Skin of body (tissue), 2 donors: ENCODE measurements around the gene MALRD1. TPM values are rescaled to one million over a fixed set of nuclear protein-coding genes. Genes with fewer than 3 reads are reported as not detected.
A peak's percentile ranks its signal among the peaks of the same experiment; 100 is the strongest.
"Not testable (repeated sequence)": the region's sequence is repeated elsewhere in the genome, so short reads cannot be mapped to it uniquely, and the experiment has no call there.

ENCODE experiments used
- DNase-seq: peaks from one replicate; lab custom pipeline; 2025; lab: John Stamatoyannopoulos, UW
- total RNA-seq: library from RNA; depleted of rRNA; stranded (reverse); fragments of >200 nt; gene quantifications from one replicate; pipeline ENCODE4 v1.2.3, GENCODE V29; 2014

The MALRD1 gene
- total RNA-seq, 1 donor from 2014 or later = 12.8 TPM

DNA sequence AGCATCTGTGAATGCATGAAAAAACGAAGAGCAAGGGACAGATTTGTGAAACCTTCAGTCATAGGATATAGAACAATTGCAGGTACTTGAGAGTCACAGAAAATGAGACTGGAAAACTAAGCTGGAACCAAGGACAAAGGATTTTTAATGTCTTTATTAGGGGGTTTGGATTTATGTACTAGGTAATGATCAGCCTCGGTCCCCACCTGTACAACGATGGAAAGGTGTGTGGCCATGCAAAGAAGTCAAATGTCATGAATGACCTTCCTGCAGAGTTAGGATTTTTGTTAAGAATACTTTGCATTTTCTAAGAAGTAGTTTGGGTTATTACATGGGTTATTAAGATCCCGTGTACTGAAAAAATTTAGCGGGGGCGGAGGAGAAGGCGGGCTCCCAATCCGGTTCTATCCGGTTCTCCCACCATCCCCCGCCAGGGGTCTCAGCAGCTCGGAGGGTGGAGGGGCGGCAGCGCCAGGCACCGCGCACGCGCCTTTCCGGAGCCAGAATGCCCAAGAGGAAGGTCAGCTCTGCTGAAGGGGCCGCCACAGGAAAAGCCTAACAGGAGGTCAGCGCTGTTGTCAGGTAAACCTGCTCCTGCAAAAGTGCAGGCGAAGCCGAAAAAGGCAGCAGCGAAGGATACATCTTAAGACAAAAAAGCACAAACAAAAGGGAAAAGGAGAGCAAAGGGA lies 440.1 kb downstream of the MALRD1 start:
- DNase-seq = peak; percentile 14

DNA sequence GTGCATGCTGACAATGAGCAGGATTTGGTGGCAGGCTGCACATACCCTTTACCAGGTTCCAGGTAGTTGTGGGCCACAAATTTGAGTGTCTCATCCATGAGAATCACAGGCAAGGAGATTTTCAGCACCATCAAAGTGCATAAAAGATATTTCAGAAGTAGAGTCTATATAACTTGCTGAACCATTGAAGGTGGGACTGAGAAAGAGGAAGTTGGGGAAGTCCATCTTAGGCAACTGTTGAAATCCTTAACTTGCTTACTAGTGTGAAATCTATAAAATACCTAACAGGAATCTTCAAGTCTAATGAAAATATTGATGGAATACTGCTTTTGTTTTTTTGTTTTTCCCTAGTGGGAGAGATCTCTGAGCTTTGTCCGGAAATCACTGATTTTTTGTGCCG lies 442.6 kb downstream of the MALRD1 start:
- DNase-seq = no peak

DNA sequence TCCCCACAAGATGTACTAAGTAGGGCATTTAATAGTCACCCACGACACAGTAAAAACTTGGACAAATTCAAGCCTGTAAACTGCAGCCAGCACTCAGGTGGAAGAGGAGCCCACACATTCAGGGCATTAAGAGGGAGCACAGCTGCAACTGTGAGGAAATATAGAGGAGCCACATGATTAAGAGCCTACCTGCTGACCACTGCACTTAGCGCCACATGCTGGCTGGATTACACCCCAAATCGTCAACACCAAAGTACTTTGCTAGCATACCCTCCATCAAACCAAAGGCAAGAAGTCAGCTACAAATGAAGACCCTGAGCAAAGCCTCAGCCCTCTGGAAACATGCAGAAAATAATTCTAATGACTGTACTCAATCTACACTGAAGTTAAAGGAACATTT lies 445.3 kb downstream of the MALRD1 start:
- no peak for DNase-seq

DNA sequence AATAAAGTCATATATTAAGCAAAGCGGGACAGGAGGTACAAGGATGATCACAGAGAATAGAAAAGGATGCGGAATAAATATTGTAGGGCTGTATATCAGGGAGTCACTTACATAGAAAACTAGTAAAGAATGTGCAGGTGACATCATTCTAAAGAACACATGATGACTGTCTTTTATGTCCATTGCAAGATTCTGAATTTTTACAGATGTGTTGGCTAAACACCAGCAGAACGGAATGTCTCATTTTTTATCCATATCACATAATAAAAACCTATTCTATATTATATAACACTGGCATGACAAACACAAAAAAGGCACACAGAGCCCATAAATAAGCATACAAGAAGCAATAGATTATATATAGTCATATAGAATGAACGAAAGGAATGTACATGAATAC lies 448.4 kb downstream of the MALRD1 start:
- no peak for DNase-seq

DNA sequence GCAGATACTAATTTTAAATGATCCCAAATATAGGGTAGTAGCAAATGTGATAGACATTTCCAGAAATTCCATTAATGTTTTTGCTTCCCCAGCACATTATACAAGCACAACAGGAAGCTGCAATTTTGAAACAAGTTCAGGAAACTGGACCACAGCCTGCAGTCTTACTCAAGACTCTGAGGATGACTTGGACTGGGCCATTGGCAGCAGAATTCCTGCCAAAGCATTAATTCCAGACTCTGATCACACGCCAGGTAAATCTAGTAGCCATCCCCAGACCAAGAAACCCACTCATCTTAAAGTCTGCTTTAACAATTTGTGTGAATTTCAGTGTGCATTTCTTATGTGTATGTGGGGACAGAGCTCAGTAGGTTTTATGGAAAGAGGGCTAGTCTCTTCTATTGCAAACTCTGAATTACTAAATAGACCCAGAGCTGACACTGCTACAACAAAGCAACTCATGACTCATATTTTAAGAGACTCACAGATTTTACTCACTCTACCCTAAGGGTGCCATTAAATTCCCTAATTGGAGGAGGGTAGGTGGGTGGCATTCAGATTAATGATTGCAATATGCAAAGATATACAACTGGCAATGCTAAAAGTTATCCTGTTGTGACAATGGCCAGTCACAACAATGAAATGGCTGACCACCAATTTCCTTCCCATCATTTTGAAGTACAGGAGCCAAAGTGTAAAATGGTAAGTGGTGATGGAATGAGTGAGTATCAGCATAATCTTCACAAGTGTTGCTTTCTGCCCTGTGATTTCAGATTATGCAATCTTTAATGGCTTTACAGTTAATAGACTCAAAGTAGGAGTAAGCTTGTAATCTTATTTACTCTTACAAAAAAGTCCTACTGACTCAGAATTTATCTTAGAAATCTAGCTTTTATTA lies 450.0 kb downstream of the MALRD1 start:
- no peak for DNase-seq

DNA sequence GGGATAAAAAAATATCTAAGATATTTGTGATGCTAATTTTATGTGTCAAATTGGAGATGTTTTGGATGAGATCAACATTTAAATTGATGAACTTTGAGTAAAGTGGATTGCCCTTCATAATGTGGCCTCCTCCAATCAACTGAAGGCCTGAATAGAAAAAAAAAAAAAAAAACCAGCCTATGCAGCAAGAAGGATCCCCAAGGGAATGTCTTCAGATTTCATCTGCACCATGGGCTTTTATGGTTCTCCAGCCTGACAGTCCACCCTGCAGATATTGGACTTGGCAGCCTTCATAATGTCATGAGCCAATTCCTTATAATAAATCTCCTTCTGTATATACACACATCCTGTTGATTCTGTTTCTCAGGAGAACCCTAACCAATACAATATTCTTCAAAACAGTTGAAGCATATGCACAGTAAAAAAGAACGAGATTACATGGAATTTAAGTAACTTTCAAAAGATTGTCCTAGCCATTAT lies 450.7 kb downstream of the MALRD1 start:
- DNase-seq = peak; percentile 36

DNA sequence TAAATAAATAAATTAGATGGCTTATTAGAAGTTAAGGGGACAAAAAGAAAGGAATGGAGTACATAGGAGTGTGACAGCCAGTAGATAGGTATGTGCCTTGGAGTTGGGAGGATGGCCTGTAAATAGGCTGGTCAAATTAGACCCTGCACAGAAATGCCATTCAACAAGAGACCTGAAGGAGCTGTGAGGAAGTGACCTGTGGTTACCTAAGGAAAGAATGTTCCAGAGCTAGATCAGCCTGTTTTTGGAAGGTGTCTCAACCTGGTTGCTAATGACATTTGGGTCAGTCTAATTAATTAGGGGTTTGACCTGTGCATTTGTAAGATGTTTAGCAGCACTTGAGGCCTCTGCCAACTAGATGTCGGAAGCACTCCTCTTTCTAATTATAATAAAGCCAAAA lies 452.4 kb downstream of the MALRD1 start:
- no peak for DNase-seq

DNA sequence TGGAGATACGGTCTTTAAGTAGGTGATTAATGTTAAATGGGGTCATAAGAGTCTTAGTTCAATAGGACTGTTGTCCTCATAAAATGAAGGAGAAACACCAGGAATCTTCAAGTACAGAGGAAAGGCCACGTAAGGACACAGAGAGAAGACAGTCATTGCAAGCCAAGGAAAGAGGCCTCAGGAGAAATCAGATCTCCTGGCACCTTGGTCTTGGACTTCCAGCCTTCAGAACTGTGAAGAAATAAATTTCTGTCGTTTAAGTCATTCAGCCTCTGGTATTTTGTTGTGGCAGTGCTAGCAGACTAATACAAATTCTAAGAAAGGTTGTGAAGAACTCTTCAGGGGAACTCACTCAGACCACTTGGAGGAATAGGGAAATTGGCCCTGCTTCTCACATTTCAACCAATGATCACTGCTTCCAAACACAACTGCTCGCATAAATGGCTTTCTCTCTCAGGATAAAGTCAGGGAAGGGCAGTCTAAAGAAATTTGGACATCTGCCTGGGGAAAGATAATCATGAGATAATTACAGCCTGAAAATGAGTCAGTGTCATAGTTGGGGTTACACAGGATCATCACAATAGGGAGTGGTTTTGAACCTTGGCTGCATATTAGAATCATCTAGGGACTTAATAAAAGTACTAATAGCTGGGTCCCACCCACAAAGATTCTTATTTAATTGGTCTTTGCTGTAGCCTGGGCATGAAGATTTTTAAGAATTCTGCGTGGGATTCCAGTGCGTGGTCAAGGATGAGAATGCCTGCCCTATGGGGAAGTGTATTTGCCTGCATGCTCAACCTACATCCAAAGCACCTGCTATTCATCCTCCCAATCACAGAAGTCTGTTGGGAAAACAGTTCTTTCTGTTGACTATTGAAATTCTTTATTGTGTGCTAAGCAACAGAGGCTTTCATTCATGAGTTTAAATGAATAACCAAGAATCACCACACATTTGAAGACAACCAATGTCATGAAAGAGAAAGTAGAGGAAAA lies 457.0 kb downstream of the MALRD1 start:
- DNase-seq = no peak

DNA sequence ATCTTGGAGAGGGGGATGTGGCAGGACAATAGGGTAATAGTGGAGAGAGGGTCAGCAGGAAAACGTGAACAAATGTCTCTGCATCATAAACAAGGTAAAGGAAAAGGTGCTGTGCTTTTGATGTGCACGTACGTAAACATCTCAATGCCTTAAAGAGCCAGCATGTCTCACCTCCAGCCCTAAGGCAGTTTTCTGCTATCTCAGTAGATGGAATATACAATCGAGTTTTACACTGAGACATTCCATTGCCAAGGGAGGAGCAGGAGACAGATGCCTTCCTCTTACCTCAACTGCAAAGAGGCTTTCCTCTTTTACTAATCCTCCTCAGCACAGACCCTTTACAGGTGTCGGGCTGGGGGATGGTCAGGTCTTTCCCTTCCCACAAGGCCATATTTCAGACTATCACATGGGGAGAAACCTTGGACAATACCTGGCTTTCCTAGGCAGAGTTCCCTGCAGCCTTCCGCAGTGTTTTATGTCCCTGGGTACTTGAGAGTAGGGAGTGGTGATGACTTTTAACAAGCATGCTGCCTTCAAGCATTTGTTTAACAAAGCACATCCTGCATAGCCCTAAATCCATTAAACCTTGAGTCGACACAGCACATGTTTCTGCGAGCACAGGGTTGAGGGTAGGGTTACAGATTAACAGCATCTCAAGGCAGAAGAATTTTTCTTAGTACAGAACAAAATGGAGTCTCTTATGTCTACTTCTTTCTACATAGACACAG lies 461.6 kb downstream of the MALRD1 start:
- DNase-seq = not testable (repeated sequence)

DNA sequence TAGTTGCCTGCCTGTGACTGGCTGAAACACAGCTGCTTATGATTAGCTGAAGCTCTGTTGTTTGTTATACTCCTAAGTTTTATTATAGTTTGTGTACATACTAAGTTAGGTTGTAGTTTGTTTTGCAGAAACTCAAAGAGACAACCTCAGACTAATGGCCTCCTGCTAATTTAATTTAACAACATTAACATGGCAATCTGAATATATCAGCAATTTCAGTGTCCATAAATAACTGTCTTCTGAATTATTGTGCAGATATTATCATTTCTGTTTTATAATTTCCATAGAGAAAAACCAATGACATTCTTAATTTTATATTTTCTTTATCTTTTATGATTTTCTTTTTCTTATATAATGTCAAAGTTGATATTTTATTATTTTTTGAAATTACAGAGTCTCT lies 469.5 kb downstream of the MALRD1 start:
- no peak for DNase-seq

DNA sequence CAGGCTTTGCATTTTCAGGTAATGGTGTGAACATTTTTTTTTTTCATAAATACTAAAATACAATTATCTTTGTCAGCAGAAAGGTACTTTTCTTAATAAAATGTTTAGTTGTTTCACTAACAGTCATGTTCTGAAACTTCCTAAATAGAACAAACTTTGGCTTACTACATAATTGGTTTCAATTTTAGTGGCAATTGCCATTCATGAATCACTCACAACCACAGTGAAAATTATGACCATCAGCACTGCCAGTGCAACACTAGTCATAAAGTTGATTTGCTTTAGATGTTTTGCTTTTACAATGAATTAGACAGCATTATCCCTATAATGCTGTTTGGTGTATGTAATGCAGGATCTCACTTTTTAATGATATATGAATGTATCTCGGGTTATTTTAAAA lies 470.0 kb downstream of the MALRD1 start:
- no peak for DNase-seq

DNA sequence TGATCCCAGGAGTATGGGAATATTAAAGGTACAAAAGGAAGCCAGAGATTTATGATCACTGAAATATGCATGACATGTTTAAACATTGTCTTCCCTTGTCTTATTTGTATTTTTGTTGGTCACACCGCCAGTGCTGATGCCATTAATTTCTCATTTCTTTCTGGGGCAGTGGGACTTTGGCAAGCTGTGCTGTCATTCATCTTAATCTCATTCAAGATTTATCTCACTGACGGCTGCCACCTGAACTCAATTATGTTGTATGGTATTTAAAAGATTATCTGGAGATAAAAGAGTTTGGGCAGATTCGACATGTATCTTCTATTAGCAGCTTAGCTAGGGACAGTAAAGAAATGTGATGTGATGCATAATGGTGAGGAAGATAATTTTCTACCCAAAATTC lies 482.7 kb downstream of the MALRD1 start:
- no peak for DNase-seq

DNA sequence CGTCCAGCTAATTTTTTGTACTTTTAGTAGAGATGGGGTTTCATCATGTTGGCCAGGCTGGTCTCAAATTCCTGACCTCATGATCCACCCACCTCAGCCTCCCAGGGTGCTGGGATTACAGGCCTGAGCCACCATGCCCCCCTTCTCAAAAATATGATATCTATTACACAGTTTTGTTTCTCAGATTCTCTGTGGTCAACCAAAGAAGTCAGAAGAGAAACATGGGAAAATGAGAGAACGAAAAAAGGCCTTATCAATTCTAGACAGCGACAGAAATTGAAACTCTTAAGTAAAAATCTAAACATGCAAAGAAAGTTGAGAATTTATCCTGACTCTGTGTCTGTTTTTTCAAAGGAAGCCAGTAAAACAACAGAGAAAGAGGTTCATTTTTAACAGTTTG lies 483.8 kb downstream of the MALRD1 start:
- no peak for DNase-seq

DNA sequence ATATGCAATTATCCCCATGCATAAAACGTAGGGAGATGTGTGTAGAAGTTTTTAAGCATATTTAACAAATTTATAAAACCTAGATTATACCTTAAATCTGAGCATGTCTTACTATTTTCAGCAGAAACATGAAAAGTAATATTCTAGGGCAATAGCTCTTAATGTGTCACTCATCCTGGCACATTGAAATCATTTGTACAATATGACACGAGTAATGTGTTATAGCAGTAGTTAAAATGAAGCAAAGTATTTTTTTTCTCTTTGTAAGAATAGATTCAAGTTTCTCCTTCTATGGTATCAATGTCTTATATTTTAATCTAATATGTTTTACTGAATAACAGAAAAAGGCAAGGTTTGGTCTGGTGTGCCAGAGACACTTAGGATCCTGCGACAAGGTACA lies 492.7 kb downstream of the MALRD1 start:
- no peak for DNase-seq

DNA sequence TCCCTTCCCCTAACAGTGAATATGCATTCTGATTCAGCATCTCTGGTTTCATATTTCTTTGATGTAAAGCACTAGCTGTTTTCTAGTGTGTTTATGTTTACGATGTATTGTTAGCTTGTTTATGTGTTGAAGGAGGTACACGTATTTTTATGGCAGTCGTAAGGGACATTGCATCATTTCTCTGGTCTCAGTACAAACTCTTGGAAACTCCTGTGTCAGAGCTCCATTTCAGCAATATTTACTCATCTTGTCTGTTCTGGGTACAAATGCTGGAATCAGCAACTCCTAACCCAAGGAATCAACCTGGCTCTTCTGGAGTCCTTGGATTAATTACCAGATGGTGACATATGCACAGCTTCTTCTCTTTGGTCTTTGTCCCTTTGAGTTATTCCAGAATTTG lies 497.6 kb downstream of the MALRD1 start:
- DNase-seq = no peak

DNA sequence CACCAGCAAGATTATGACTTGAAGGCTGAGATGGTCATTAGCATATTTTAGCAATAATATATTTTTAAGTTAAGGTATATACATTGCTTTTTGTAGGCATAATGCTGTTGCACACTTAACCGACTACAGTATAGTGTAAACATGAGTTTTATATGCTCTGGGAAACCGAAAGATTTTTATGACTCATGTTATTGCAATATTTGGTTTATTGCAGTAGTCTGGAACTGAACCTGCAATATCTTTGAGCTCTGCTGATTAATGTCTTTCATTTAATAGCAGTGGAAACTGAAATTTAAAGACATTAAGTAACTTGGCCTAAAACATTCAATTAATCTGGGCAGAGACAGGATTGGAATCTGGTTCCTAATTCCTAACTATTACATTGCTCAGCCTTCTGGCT lies 500.9 kb downstream of the MALRD1 start:
- DNase-seq = no peak

DNA sequence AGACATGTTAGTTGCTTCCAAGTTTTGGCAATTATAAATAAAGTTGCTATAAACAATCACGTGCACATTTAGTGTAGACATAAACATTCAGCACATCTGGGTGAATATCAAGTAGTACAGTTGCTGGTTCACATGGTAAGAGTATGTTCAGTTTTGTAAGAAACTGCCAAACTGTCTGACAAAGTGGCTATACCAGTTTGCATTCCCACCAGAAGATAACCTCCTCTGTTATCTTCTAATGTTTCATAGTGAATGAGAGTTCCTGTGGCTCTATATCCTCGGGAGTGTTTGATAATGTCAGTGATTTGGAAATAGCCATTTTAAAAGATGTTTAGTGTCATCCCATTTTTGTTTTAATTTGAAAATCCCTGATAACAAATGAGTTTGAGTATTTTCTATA lies 508.1 kb downstream of the MALRD1 start:
- DNase-seq = no peak

DNA sequence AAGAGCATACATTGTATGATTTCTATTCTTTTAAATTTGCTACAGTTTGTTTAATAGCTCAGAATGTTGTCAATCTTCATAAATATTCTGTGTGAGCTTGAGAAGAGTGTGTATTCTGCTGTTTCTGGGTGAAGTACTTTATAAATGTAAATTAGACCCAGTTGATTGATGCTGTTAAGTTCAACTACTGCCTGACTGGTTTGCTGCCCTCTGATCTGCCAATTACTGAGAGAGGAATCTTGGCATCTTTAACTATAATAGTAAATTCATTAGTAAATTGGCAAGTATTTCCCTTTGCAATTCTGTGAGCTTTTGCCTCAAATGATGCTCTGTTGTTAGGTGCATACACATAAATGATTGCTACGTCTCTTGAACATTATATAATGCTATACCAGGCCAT lies 512.6 kb downstream of the MALRD1 start:
- DNase-seq = no peak

DNA sequence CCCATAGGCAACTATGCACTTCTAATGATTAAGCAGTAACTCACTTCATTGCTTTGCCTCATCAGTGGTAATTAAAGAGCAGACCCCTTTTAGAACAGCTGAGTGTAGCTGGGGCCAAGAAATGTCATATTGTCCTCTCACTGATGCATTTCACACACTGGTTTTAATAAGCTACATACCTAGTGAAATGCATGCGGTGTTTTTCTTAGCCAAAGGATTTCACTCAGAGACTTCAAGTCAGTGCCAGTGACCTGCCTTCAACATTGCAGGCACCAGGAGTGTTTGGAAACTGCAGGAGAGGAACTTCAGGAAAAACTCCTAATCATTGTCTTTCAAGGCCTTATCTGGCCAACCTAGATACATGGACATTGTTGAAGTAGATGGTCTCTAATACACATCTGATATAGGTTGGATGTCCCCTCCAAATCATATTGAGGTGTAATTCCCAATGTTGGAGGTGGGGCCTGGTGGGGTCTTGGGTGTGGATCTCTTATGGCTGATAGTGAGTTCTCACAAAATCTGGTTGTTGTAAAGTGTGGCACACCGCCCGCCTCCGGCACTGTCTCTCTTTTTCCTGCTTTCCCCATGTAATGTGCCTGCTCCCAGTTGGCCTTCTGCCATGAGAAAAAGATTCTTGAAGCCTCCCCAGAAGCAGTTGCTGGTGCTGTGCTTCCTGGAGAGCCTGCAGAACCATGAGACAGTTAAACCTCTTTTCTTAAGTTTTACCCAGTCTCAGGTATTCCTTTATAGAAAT lies 515.0 kb downstream of the MALRD1 start:
- DNase-seq = no peak

DNA sequence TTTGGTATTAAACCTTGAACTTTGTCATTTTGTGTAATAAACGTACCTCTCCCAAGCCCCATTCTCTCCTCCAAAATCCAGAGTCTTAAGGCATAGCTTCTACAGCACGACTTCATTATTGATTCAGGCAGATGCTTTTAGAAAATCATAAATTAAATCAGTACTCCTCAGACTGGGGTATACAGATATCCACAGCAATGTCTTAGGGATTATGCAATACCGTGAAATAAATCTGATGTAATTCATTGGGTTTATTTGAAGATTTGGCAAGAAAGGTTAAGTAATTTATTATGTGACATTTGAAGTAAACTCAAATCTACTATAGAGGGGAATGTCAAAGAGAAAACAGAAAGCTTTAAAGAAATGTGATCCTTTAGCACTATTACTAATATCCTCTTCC lies 521.5 kb downstream of the MALRD1 start:
- peak; percentile 6 for DNase-seq
